GM21526 (cell line): ENCODE measurements around the gene GET4.
"Not testable (repeated sequence)": the region's sequence is repeated elsewhere in the genome, so short reads cannot be mapped to it uniquely, and the experiment has no call there.

Experiments used
- ATAC-seq: cut with Tn5 transposase; IDR thresholded peaks from one replicate; pipeline ENCODE4 v1.9.1; 2021; ENCODE audit warnings: moderate library complexity; ENCODE audit not compliant: unreplicated experiment, low FRiP score

GET4 gene

GRCh38 chr7:844514-844913 lies 31.8 kb upstream of the GET4 start:
- ATAC-seq = no peak

GRCh38 chr7:845091-845490 lies 31.3 kb upstream of the GET4 start:
- ATAC-seq = no peak

- no peak for ATAC-seq
Measured at GRCh38 chr7:845731-846130, 30.6 kb upstream of the GET4 start.

- ATAC-seq = not testable (repeated sequence)
Measured at GRCh38 chr7:846958-847650, 29.2 kb upstream of the GET4 start.

GRCh38 chr7:847728-848127 lies 28.6 kb upstream of the GET4 start:
- ATAC-seq = not testable (repeated sequence)

- no peak for ATAC-seq
Measured at GRCh38 chr7:849145-849544, 27.2 kb upstream of the GET4 start.

GRCh38 chr7:849781-850180 lies 26.6 kb upstream of the GET4 start:
- ATAC-seq = no peak

GRCh38 chr7:851204-851603 lies 25.1 kb upstream of the GET4 start:
- no peak for ATAC-seq

- no peak for ATAC-seq
Measured at GRCh38 chr7:853366-854117, 22.8 kb upstream of the GET4 start.

- ATAC-seq = no peak
Measured at GRCh38 chr7:854118-854775, 22.1 kb upstream of the GET4 start.

GRCh38 chr7:855686-856369 lies 20.5 kb upstream of the GET4 start:
- ATAC-seq = no peak

GRCh38 chr7:856444-857095 lies 19.8 kb upstream of the GET4 start:
- no peak for ATAC-seq

GRCh38 chr7:857661-858060 lies 18.7 kb upstream of the GET4 start:
- ATAC-seq = no peak

- no peak for ATAC-seq
Measured at GRCh38 chr7:859359-860030, 16.9 kb upstream of the GET4 start.

GRCh38 chr7:860149-860548 lies 16.2 kb upstream of the GET4 start:
- ATAC-seq = no peak

GRCh38 chr7:861222-861621 lies 15.1 kb upstream of the GET4 start:
- ATAC-seq = no peak

GRCh38 chr7:862157-862556 lies 14.2 kb upstream of the GET4 start:
- ATAC-seq = no peak

- no peak for ATAC-seq
Measured at GRCh38 chr7:863106-863505, 13.2 kb upstream of the GET4 start.

- no peak for ATAC-seq
Measured at GRCh38 chr7:865921-866320, 10.4 kb upstream of the GET4 start.

- ATAC-seq = no peak
Measured at GRCh38 chr7:867001-867405, 9.4 kb upstream of the GET4 start.
